Mucosa of stomach (tissue), 1 donor: ENCODE results near the gene TOMM40L.

Source experiments
- H3K27me3 ChIP-seq: one replicate; pipeline ENCODE4 v1.7.0; 2013; ENCODE audit warnings: mild to moderate bottlenecking, low read length; ENCODE audit not compliant: control insufficient read depth, insufficient read depth
- H3K36me3 ChIP-seq: one replicate; pipeline ENCODE4 v1.7.0; 2013; ENCODE audit warnings: low read length; ENCODE audit not compliant: control insufficient read depth, insufficient read depth
- H3K4me1 ChIP-seq: one replicate; pipeline ENCODE4 v1.7.0; 2013; ENCODE audit warnings: mild to moderate bottlenecking, low read length; ENCODE audit not compliant: control insufficient read depth, insufficient read depth
- H3K4me3 ChIP-seq: one replicate; pipeline ENCODE4 v1.7.0; 2013; ENCODE audit warnings: low read length
- H3K9ac ChIP-seq: one replicate; pipeline ENCODE4 v1.7.0; 2013; ENCODE audit warnings: mild to moderate bottlenecking, low read length, moderate library complexity
- H3K9me3 ChIP-seq: one replicate; pipeline ENCODE4 v1.7.0; 2013; ENCODE audit warnings: mild to moderate bottlenecking, low read length, moderate library complexity; ENCODE audit not compliant: control insufficient read depth
- donor health status: Pancreatic carcinoma.

The TOMM40L gene

GRCh38 chr1:161189036-161189435 lies 36.8 kb upstream of the TOMM40L start:
- no peaks in the 10 kb centered on the region for H3K36me3 ChIP-seq
- H3K4me3 ChIP-seq: no peak overlapping the region
- H3K9ac ChIP-seq: no peak overlapping the region
- peaks cover 10% of the 10 kb centered on the region for H3K27me3 ChIP-seq
- H3K9me3 ChIP-seq: no peaks in the 10 kb centered on the region
- H3K4me1 ChIP-seq: peaks cover 3% of the 10 kb centered on the region

- H3K36me3 ChIP-seq: no peaks in the 10 kb centered on the region
- H3K4me1 ChIP-seq: no peaks in the 10 kb centered on the region
- H3K9ac ChIP-seq: no peak overlapping the region
- H3K27me3 ChIP-seq: peaks cover 10% of the 10 kb centered on the region
- H3K4me3 ChIP-seq: no peak overlapping the region
- no peaks in the 10 kb centered on the region for H3K9me3 ChIP-seq
Measured at GRCh38 chr1:161190962-161191521, 34.8 kb upstream of the TOMM40L start.

- Histone ChIP-seq H3K27me3 (peaks cover 10% of the 10 kb centered on the region), H3K4me3 (no peak overlapping the region), H3K4me1 (peaks cover 7% of the 10 kb centered on the region), H3K9ac (no peak overlapping the region), H3K36me3 (no peaks in the 10 kb centered on the region), H3K9me3 (no peaks in the 10 kb centered on the region)
Measured at GRCh38 chr1:161191971-161192370, 33.9 kb upstream of the TOMM40L start.

- Histone ChIP-seq H3K9me3 (no peaks in the 10 kb centered on the region), H3K36me3 (no peaks in the 10 kb centered on the region), H3K27me3 (peaks cover 10% of the 10 kb centered on the region), H3K4me3 (no peak overlapping the region), H3K9ac (no peak overlapping the region), H3K4me1 (peaks cover 10% of the 10 kb centered on the region)
Measured at GRCh38 chr1:161192476-161193465, 33.1 kb upstream of the TOMM40L start.

GRCh38 chr1:161193561-161194235 lies 32.2 kb upstream of the TOMM40L start:
- Histone ChIP-seq H3K9ac (no peak overlapping the region), H3K36me3 (no peaks in the 10 kb centered on the region), H3K9me3 (no peaks in the 10 kb centered on the region), H3K4me1 (peaks cover 15% of the 10 kb centered on the region), H3K27me3 (peaks cover 10% of the 10 kb centered on the region), H3K4me3 (no peak overlapping the region)

GRCh38 chr1:161195171-161195570 lies 30.7 kb upstream of the TOMM40L start:
- H3K27me3 ChIP-seq: peaks cover 10% of the 10 kb centered on the region
- H3K4me1 ChIP-seq: peaks cover 18% of the 10 kb centered on the region
- no peaks in the 10 kb centered on the region for H3K36me3 ChIP-seq
- no peaks in the 10 kb centered on the region for H3K9me3 ChIP-seq
- no peak overlapping the region for H3K4me3 ChIP-seq
- H3K9ac ChIP-seq: no peak overlapping the region

- no peaks in the 10 kb centered on the region for H3K36me3 ChIP-seq
- peaks cover 28% of the 10 kb centered on the region for H3K4me1 ChIP-seq
- peaks cover 6% of the 10 kb centered on the region for H3K27me3 ChIP-seq
- H3K9ac ChIP-seq: peak overlapping the region; percentile 18
- no peaks in the 10 kb centered on the region for H3K9me3 ChIP-seq
- no peak overlapping the region for H3K4me3 ChIP-seq
Measured at GRCh38 chr1:161196111-161196510, 29.7 kb upstream of the TOMM40L start.

GRCh38 chr1:161196521-161197451 lies 29.1 kb upstream of the TOMM40L start:
- Histone ChIP-seq H3K4me1 (peaks cover 35% of the 10 kb centered on the region), H3K9ac (peak overlapping the region; percentile 45), H3K27me3 (peaks cover 3% of the 10 kb centered on the region), H3K9me3 (no peaks in the 10 kb centered on the region), H3K36me3 (no peaks in the 10 kb centered on the region), H3K4me3 (no peak overlapping the region)

DNA sequence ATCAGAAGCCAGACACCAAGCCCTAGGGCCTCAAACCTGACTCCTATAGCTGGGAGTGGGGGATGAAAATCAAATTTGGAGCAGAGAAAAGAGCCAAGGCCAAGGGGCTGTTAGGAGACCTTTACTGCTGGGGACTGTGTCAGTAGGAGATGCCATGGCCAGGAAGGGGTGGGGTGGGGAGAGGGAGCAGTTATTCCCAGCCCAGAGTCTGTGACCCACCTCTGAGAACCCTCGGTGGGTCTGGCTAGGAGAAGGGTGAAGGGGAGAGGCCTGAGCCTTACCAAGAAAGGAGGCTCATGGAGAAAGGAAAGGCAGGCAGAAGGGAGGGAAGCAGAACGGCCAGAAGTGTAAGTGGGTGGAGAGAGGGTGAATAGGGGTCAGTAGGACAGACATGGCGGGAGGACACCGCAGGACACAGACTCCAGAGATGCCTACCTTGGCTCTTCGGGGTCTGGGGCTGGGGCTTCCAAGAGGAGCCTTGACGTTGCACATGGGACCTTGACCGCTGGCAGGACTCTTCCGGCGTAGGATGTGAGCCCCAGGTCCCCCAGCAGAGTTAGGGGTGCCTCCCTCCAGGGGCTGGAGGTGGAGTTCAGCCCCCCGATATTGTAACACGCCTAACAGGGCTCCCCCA lies 28.2 kb upstream of the TOMM40L start:
- Histone ChIP-seq H3K36me3 (no peaks in the 10 kb centered on the region), H3K9me3 (no peaks in the 10 kb centered on the region), H3K4me1 (peaks cover 36% of the 10 kb centered on the region), H3K4me3 (no peak overlapping the region), H3K9ac (peak overlapping the region; percentile 46), H3K27me3 (no peaks in the 10 kb centered on the region)

DNA sequence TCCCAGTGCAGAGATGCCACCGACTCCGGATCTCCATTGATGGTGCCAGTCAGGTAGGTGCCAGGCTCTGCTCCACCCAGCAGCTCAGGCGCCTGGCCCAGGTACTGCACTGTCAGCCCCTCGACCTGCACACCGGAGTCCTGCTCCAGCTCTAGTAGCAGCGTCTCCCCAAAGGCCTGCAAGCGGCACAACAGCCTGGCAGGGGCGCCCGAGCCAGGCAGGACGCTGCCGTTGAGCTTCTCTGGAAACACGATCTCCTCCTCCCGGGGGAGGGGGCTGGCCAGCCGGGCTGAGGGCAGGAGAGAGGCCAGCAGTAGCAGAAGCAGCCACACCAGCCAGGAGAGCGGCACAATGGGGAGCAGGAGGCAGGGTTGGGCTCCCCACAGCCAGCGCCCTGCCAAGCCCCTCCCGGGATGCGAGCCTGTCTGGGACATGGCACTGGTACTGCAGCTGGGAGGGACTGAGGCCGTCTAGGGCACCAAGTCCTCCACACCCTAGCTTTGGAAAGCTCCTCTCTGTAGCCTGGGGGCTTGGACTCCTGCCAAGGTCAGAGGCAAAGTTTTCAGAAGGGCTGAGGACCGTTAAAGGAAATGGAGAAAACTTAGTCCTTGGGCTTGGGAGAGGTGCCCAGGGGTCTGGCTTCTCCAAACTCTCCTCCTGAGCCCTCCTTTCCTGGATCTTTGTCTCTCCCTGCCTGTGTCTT lies 27.5 kb upstream of the TOMM40L start:
- Histone ChIP-seq H3K4me3 (no peak overlapping the region), H3K9ac (peak overlapping the region; percentile 46), H3K4me1 (peaks cover 42% of the 10 kb centered on the region), H3K36me3 (no peaks in the 10 kb centered on the region), H3K9me3 (no peaks in the 10 kb centered on the region), H3K27me3 (no peaks in the 10 kb centered on the region)
